ENCODE measurements around the gene ZNF80. TPM values are rescaled to one million over a fixed set of nuclear protein-coding genes. Genes with fewer than 3 reads are reported as not detected.
"Not testable (repeated sequence)": the region's sequence is repeated elsewhere in the genome, so short reads cannot be mapped to it uniquely, and the experiment has no call there.

The ZNF80 gene
- not detected for polyA plus RNA-seq (2013, experiment 1 of 2)
- polyA plus RNA-seq (2013, experiment 2 of 2): not detected

DNA sequence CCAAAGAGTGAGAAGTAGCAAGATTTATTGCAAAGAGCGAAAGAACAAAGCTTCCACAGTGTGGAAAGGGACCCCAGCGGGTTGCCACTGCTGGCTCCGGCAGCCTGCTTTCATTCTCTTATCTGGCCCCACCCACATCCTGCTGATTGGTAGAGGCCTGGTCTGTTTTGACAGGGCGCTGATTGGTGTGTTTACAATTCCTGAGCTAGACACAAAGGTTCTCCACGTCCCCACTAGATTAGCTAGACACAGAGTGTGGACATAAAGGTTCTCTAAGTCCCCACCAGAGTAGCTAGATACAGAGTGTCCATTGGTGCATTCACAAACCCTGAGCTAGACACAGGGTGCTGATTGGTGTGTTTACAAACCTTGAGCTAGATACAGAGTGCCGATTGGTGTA, at the start of gene ZNF80:
Gene ZNF80, minus strand, starts transcription at position 101 of the 400 bp plus-strand sequence. CDS start 504 bp downstream, outside the sequence.
- not testable (repeated sequence) for H3K36me3 ChIP-seq (ENCODE audit: control insufficient read depth, insufficient read depth, low read length); H3K4me1 ChIP-seq (ENCODE audit: control insufficient read depth, insufficient read depth, low read length, poor library complexity, severe bottlenecking); H3K4me3 ChIP-seq (ENCODE audit: extremely low read depth, insufficient read depth, low read length, poor library complexity, severe bottlenecking); H3K9me3 ChIP-seq (ENCODE audit: control insufficient read depth, low read length); H3K27ac ChIP-seq (ENCODE audit: low read depth, low read length, severe bottlenecking)
- WGBS, 2 experiments (ENCODE audit: insufficient coverage in 2 of 2): 80 to 100% methylated on average over 1 of the region's 6 CpGs

DNA sequence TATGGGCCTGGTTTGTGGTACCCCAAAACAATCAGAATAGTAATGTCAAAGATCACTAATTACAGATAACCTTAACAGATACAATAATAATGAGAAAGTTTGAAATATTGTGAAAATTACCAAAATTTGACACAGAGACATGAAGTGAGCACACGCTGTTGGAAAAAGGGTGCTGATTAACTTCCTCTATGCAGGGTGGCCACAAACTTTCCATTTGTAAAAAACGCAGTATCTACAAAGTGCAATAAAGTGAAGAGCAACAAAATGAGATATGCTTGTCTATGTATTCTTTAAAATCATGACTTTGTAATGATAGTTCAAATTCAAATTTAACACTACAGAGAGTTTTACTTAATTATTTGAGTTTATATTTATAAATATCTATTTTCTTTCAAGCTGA, 48.9 kb upstream of the ZNF80 start:
- Histone ChIP-seq H3K4me1 (ENCODE audit: control insufficient read depth, insufficient read depth, low read length, poor library complexity, severe bottlenecking) (no peaks in the 10 kb centered on the region), H3K36me3 (ENCODE audit: control insufficient read depth, insufficient read depth, low read length) (no peaks in the 10 kb centered on the region), H3K27ac (ENCODE audit: low read depth, low read length, severe bottlenecking) (no peak overlapping the region), H3K9me3 (ENCODE audit: control insufficient read depth, low read length) (no peaks in the 10 kb centered on the region), H3K4me3 (ENCODE audit: extremely low read depth, insufficient read depth, low read length, poor library complexity, severe bottlenecking) (no peak overlapping the region)
- 100% methylated on average over 1 to 2 of the region's 2 CpGs for WGBS, 2 experiments (ENCODE audit: insufficient coverage in 2 of 2)

DNA sequence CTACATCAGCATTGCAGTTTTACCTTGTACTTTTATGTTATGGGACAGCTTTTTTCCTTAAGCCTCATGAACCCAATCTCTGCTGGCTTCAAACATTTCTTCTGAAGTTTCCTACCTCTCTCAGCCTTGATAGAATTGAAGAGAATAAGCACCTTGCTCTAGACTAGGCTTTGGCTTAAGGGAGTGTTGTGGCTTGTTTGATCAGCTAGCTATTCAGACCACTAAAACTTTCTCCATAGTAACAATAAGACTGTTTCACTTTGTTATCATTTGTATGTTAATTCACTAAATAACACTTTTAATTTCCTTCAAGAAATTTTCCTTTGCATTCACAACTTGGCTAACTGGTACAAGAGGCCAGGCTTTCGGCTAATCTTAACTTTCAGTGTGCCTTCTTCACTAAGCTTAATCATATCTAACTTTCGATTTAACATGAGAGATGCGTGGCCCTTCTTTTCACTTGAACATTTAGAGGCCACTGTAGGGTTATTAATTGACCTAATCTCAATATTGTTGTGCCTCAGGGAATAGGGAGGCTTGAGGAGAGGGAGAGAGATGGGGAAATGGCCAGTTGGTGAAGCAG, 48.4 kb upstream of the ZNF80 start:
- no peak overlapping the region for H3K4me3 ChIP-seq (ENCODE audit: extremely low read depth, insufficient read depth, low read length, poor library complexity, severe bottlenecking)
- no peaks in the 10 kb centered on the region for H3K4me1 ChIP-seq (ENCODE audit: control insufficient read depth, insufficient read depth, low read length, poor library complexity, severe bottlenecking)
- WGBS, 2 experiments (ENCODE audit: insufficient coverage in 2 of 2): 100% methylated on average over 1 of the region's 3 CpGs
- no peaks in the 10 kb centered on the region for H3K9me3 ChIP-seq (ENCODE audit: control insufficient read depth, low read length)
- H3K36me3 ChIP-seq (ENCODE audit: control insufficient read depth, insufficient read depth, low read length): no peaks in the 10 kb centered on the region
- no peak overlapping the region for H3K27ac ChIP-seq (ENCODE audit: low read depth, low read length, severe bottlenecking)

DNA sequence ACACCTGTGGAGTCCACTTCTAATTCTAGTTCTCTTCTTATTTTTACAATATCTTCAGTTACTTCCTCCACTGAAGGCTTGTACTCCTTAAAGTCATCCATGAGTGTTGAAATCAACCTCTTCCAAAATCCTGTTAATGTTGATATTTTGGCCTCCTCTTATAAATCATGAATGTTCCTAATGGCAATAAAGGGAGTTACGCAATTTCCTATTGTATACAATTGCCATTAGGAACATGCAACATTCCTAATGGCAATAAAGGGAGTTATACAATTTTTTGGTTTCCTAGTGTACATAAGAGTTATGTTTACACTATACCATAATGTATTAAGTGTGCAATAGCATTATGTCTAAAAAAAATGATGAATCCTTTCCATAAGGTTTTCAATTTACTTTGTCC, 47.3 kb upstream of the ZNF80 start:
- H3K4me3 ChIP-seq (ENCODE audit: extremely low read depth, insufficient read depth, low read length, poor library complexity, severe bottlenecking): no peak overlapping the region
- WGBS, 2 experiments (ENCODE audit: insufficient coverage in 2 of 2): no CpG with 5 or more reads among the region's 1 CpG
- H3K4me1 ChIP-seq (ENCODE audit: control insufficient read depth, insufficient read depth, low read length, poor library complexity, severe bottlenecking): no peaks in the 10 kb centered on the region
- H3K9me3 ChIP-seq (ENCODE audit: control insufficient read depth, low read length): no peaks in the 10 kb centered on the region
- H3K36me3 ChIP-seq (ENCODE audit: control insufficient read depth, insufficient read depth, low read length): no peaks in the 10 kb centered on the region
- H3K27ac ChIP-seq (ENCODE audit: low read depth, low read length, severe bottlenecking): no peak overlapping the region

DNA sequence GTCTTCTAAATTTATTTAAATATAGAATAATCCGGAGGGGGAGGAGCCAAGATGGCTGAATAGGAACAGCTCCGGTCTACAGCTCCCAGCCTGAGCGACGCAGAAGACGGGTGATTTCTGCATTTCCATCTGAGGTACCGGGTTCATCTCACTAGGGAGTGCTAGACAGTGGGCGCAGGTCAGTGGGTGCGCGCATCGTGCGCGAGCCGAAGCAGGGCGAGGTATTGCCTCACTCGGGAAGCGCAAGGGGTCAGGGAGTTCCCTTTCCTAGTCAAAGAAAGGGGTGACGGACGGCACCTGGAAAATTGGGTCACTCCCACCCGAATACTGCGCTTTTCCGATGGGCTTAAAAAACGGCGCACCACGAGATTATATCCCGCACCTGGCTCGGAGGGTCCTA, 39.5 kb upstream of the ZNF80 start:
- not testable (repeated sequence) for H3K27ac ChIP-seq (ENCODE audit: low read depth, low read length, severe bottlenecking); H3K36me3 ChIP-seq (ENCODE audit: control insufficient read depth, insufficient read depth, low read length); H3K4me1 ChIP-seq (ENCODE audit: control insufficient read depth, insufficient read depth, low read length, poor library complexity, severe bottlenecking); H3K4me3 ChIP-seq (ENCODE audit: extremely low read depth, insufficient read depth, low read length, poor library complexity, severe bottlenecking); H3K9me3 ChIP-seq (ENCODE audit: control insufficient read depth, low read length)
- 80% methylated on average over 1 of the region's 26 CpGs; no CpG with 5 or more reads in 1 of the 2 experiments for WGBS, 2 experiments (ENCODE audit: insufficient coverage in 2 of 2)

DNA sequence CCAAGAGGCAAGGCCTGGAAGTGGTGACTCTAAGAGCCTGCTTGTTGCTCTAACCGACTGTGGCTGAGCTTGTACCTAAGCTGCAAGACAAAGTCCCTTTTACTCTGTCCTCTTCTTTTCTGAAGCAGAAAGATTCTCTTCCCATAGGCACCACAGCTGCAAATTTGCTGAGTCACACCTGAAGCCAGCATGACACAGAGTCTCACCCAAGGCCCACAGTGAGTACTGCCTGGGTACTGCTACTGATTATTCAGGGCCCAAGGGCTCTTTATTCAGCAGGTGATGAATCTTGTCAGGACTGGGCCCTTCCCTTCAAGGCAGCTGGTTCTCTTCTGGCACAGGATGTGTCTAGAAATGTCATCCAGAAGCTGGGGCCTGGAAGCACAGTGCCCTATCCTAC, 37.6 kb upstream of the ZNF80 start:
- WGBS, 2 experiments (ENCODE audit: insufficient coverage in 2 of 2): 86 to 100% methylated on average over 1 of the region's 1 CpG
- H3K36me3 ChIP-seq (ENCODE audit: control insufficient read depth, insufficient read depth, low read length): no peaks in the 10 kb centered on the region
- H3K4me1 ChIP-seq (ENCODE audit: control insufficient read depth, insufficient read depth, low read length, poor library complexity, severe bottlenecking): no peaks in the 10 kb centered on the region
- no peak overlapping the region for H3K4me3 ChIP-seq (ENCODE audit: extremely low read depth, insufficient read depth, low read length, poor library complexity, severe bottlenecking)
- no peaks in the 10 kb centered on the region for H3K9me3 ChIP-seq (ENCODE audit: control insufficient read depth, low read length)
- H3K27ac ChIP-seq (ENCODE audit: low read depth, low read length, severe bottlenecking): no peak overlapping the region

DNA sequence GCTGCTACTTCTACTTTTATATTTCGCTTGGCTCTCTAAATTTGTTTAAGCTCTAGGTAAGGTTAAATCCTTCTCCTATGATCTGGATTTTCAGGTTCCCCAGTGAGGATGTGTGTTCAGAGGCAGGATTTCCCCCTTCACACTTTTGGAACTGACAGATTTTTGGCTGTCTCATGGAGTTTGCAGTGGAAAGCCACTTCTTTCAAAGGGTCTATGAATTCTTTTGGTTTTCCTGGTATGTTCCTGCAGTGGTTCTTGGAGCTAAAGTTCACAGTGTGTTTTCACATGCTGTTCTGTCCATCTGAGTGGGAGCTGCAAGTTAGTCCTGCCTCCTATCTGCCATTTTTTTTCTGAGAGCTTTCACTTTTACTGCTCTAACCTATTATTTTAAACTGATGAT, 34.9 kb upstream of the ZNF80 start:
- no peaks in the 10 kb centered on the region for H3K4me1 ChIP-seq (ENCODE audit: control insufficient read depth, insufficient read depth, low read length, poor library complexity, severe bottlenecking)
- H3K36me3 ChIP-seq (ENCODE audit: control insufficient read depth, insufficient read depth, low read length): no peaks in the 10 kb centered on the region
- H3K27ac ChIP-seq (ENCODE audit: low read depth, low read length, severe bottlenecking): no peak overlapping the region
- H3K9me3 ChIP-seq (ENCODE audit: control insufficient read depth, low read length): peaks cover 6% of the 10 kb centered on the region
- WGBS, 2 experiments (ENCODE audit: insufficient coverage in 2 of 2): no CpG with 5 or more reads among the region's 1 CpG
- no peak overlapping the region for H3K4me3 ChIP-seq (ENCODE audit: extremely low read depth, insufficient read depth, low read length, poor library complexity, severe bottlenecking)

DNA sequence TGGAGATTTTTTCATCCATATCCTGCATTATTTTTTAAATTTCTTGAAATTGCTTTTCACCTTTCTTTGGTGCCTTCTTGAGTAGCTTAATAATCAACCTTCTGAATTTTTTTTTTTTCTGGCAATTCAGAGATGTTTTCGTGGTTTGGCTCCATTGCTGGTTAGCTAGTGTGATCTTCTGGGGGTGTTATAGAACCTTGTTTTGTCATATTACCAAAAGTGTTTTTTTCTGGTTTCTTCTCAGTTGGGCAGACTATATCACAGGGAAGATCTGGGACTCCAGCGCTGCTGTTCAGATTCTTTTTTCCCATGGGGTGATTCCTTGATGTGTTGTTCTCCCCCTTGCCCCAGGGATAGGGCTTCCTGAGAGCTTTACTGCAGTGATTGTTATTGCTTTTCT, 32.6 kb upstream of the ZNF80 start:
- H3K36me3 ChIP-seq (ENCODE audit: control insufficient read depth, insufficient read depth, low read length): no peaks in the 10 kb centered on the region
- 71 to 89% methylated on average over 1 of the region's 2 CpGs for WGBS, 2 experiments (ENCODE audit: insufficient coverage in 2 of 2)
- no peaks in the 10 kb centered on the region for H3K4me1 ChIP-seq (ENCODE audit: control insufficient read depth, insufficient read depth, low read length, poor library complexity, severe bottlenecking)
- no peak overlapping the region for H3K4me3 ChIP-seq (ENCODE audit: extremely low read depth, insufficient read depth, low read length, poor library complexity, severe bottlenecking)
- no peak overlapping the region for H3K27ac ChIP-seq (ENCODE audit: low read depth, low read length, severe bottlenecking)
- peaks cover 6% of the 10 kb centered on the region for H3K9me3 ChIP-seq (ENCODE audit: control insufficient read depth, low read length)

DNA sequence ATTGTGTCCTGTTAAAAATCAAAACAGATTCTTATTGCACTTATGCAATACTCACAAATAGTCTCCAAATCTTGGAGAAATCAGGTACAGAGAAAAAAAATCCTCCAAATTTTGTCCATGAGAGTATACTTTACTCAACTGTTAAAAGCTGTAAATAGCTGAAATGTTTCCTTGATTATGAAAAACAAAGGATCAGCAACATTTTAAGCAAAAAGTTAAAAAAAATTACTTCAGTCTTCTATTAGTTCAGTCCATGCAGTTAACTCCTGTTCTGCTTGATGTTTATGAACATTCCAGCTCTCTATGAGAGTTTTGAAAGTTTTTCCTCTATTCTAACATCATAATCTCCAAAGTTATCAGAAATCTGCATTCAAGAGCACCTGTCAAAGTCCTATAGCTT, 22.8 kb upstream of the ZNF80 start:
- H3K36me3 ChIP-seq (ENCODE audit: control insufficient read depth, insufficient read depth, low read length): no peaks in the 10 kb centered on the region
- H3K9me3 ChIP-seq (ENCODE audit: control insufficient read depth, low read length): peaks cover 14% of the 10 kb centered on the region
- H3K27ac ChIP-seq (ENCODE audit: low read depth, low read length, severe bottlenecking): no peak overlapping the region
- H3K4me3 ChIP-seq (ENCODE audit: extremely low read depth, insufficient read depth, low read length, poor library complexity, severe bottlenecking): no peak overlapping the region
- H3K4me1 ChIP-seq (ENCODE audit: control insufficient read depth, insufficient read depth, low read length, poor library complexity, severe bottlenecking): no peaks in the 10 kb centered on the region

DNA sequence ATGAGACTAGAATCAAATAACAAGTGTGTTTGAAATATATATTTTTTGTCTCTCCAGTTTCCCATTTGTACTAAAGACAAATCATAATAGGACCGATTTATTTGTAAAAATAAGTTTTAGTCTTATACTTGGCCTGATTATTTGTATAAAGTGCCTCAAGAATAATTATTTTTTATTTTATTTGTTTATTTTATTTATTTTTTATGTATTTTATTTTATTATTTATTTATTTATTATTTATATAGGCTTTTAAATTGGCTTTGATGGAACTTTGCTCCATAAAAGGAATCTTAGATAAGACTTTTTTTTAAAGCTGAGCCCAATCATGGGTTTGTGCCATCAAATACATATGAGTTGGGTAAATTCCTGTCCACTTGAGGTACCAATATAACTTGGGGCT, 22.2 kb upstream of the ZNF80 start:
- H3K27ac ChIP-seq (ENCODE audit: low read depth, low read length, severe bottlenecking): no peak overlapping the region
- H3K9me3 ChIP-seq (ENCODE audit: control insufficient read depth, low read length): peaks cover 14% of the 10 kb centered on the region
- no peaks in the 10 kb centered on the region for H3K4me1 ChIP-seq (ENCODE audit: control insufficient read depth, insufficient read depth, low read length, poor library complexity, severe bottlenecking)
- H3K36me3 ChIP-seq (ENCODE audit: control insufficient read depth, insufficient read depth, low read length): no peaks in the 10 kb centered on the region
- no CpG with 5 or more reads among the region's 1 CpG for WGBS, 2 experiments (ENCODE audit: insufficient coverage in 2 of 2)
- no peak overlapping the region for H3K4me3 ChIP-seq (ENCODE audit: extremely low read depth, insufficient read depth, low read length, poor library complexity, severe bottlenecking)

DNA sequence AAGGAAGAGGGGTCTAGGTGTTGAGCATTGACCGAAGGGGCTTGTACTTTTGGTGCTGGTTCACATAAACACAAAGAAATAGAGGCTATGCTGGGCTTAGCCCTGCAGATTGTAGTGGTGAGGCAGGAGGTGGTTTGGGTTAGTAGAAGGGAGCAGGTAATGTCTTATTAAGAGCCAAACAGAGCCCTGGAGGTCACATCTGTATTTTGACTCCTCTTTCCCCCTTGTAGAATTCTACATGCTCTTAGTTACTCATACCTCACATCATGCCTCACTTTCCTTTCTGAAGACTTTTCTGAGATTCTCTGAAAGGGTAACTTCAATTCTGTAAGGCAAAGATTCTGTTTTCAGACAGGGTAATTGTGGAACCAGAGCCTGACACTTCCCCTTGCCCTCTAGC, 16.1 kb upstream of the ZNF80 start:
- no CpG with 5 or more reads among the region's 1 CpG for WGBS, 2 experiments (ENCODE audit: insufficient coverage in 2 of 2)
- Histone ChIP-seq H3K36me3 (ENCODE audit: control insufficient read depth, insufficient read depth, low read length) (no peaks in the 10 kb centered on the region), H3K9me3 (ENCODE audit: control insufficient read depth, low read length) (no peaks in the 10 kb centered on the region), H3K4me3 (ENCODE audit: extremely low read depth, insufficient read depth, low read length, poor library complexity, severe bottlenecking) (no peak overlapping the region), H3K27ac (ENCODE audit: low read depth, low read length, severe bottlenecking) (no peak overlapping the region), H3K4me1 (ENCODE audit: control insufficient read depth, insufficient read depth, low read length, poor library complexity, severe bottlenecking) (no peaks in the 10 kb centered on the region)

Data from mesodermal cell (in vitro differentiated cells).